NCI-H748 treated with DMSO at 0.1 percent for 48 hours (cell line): ENCODE data around the gene FAM110C.
"Not testable (repeated sequence)": the region's sequence is repeated elsewhere in the genome, so short reads cannot be mapped to it uniquely, and the experiment has no call there.

Experiments
- DNase-seq: peaks from one replicate; lab custom pipeline; 2025; lab: John Stamatoyannopoulos, UW

Gene FAM110C

GRCh38 chr2:46471-47345 lies at the start of gene FAM110C:
Gene FAM110C (minus strand): TSS chr2:46505. CDS start chr2:46385, 120 bp downstream.
- DNase-seq: no peak

GRCh38 chr2:92326-92725 lies 46.0 kb upstream of the FAM110C start:
- DNase-seq: no peak

- no peak for DNase-seq
Measured at GRCh38 chr2:90645-91312, 44.5 kb upstream of the FAM110C start.

- no peak for DNase-seq
Measured at GRCh38 chr2:85761-86160, 39.5 kb upstream of the FAM110C start.

GRCh38 chr2:84121-84520 lies 37.8 kb upstream of the FAM110C start:
- no peak for DNase-seq

GRCh38 chr2:80971-81736 lies 34.8 kb upstream of the FAM110C start:
- DNase-seq: no peak

GRCh38 chr2:80378-80777 lies 34.1 kb upstream of the FAM110C start:
- DNase-seq: no peak

- DNase-seq: no peak
Measured at GRCh38 chr2:71309-72035, 25.2 kb upstream of the FAM110C start.

GRCh38 chr2:69366-70344 lies 23.4 kb upstream of the FAM110C start:
- DNase-seq: peak; percentile 38

GRCh38 chr2:68637-69036 lies 22.3 kb upstream of the FAM110C start:
- not testable (repeated sequence) for DNase-seq

- DNase-seq: no peak
Measured at GRCh38 chr2:66853-67252, 20.5 kb upstream of the FAM110C start.

- no peak for DNase-seq
Measured at GRCh38 chr2:65121-65520, 18.8 kb upstream of the FAM110C start.

GRCh38 chr2:55587-56448 lies 9.5 kb upstream of the FAM110C start:
- no peak for DNase-seq

GRCh38 chr2:51613-52012 lies 5.3 kb upstream of the FAM110C start:
- DNase-seq: no peak

GRCh38 chr2:47737-48136 lies 1.4 kb upstream of the FAM110C start:
- DNase-seq: no peak

- DNase-seq: no peak
Measured at GRCh38 chr2:47346-47725, 1.0 kb upstream of the FAM110C start.

GRCh38 chr2:46131-46470 lies 204 bp downstream of the FAM110C start:
- DNase-seq: no peak

GRCh38 chr2:45342-46130 lies 769 bp downstream of the FAM110C start:
- DNase-seq: no peak

- DNase-seq: no peak
Measured at GRCh38 chr2:44748-45341, 1.5 kb downstream of the FAM110C start.
